Osteocyte (in vitro differentiated cells): ENCODE results near the gene MCM5. TPM values are rescaled to one million over a fixed set of nuclear protein-coding genes. Genes with fewer than 3 reads are reported as not detected.
"Not testable (repeated sequence)": the region's sequence is repeated elsewhere in the genome, so short reads cannot be mapped to it uniquely, and the experiment has no call there.

Experiments used
- DNase-seq: peaks from one replicate; pipeline ENCODE4 v3.0.0; 2021; ENCODE audit warnings: mixed read lengths; ENCODE audit not compliant: unreplicated experiment; ENCODE audit errors: extremely low spot score
- H3K27ac Mint-ChIP-seq: one replicate; pipeline ENCODE4 v1.8.0; 2021; ENCODE audit warnings: mild to moderate bottlenecking, mixed read lengths; ENCODE audit not compliant: unreplicated experiment
- H3K27me3 Mint-ChIP-seq: one replicate; pipeline ENCODE4 v1.8.0; 2021; ENCODE audit warnings: mixed read lengths; ENCODE audit not compliant: unreplicated experiment
- H3K36me3 Mint-ChIP-seq: one replicate; pipeline ENCODE4 v1.8.0; 2021; ENCODE audit warnings: mixed read lengths; ENCODE audit not compliant: unreplicated experiment
- H3K4me1 Mint-ChIP-seq: one replicate; pipeline ENCODE4 v1.8.0; 2021; ENCODE audit warnings: mixed read lengths; ENCODE audit not compliant: unreplicated experiment
- H3K4me3 Mint-ChIP-seq: one replicate; pipeline ENCODE4 v1.8.0; 2021; ENCODE audit warnings: mild to moderate bottlenecking, moderate library complexity, mixed read lengths; ENCODE audit not compliant: unreplicated experiment
- H3K9me3 Mint-ChIP-seq: one replicate; pipeline ENCODE4 v1.8.0; 2021; ENCODE audit warnings: mixed read lengths; ENCODE audit not compliant: unreplicated experiment
- CTCF ChIP-seq: fragments of 200-600 bp; sonication (generic); IDR thresholded peaks from 2 replicates; pipeline ENCODE4 v1.5.0; 2021; ENCODE audit warnings: antibody characterized with exemption, mild to moderate bottlenecking, moderate library complexity
- total RNA-seq: library from RNA; stranded (reverse); gene quantifications from 2 replicates; pipeline ENCODE4 v1.2.1, GENCODE V29; 2021

Gene MCM5
- total RNA-seq, 1 donor from 2014 or later = 28.5 TPM

GRCh38 chr22:35394011-35394312 lies 6.0 kb upstream of the MCM5 start:
- TF ChIP-seq CTCF = no peak
- H3K36me3 Mint-ChIP-seq = peaks cover 23% of the 10 kb centered on the region
- no peak for DNase-seq
- peaks cover 11% of the 10 kb centered on the region for H3K4me1 Mint-ChIP-seq
- H3K27me3 Mint-ChIP-seq = no peaks in the 10 kb centered on the region
- H3K27ac Mint-ChIP-seq = no peak overlapping the region
- no peaks in the 10 kb centered on the region for H3K9me3 Mint-ChIP-seq
- no peak overlapping the region for H3K4me3 Mint-ChIP-seq

DNA sequence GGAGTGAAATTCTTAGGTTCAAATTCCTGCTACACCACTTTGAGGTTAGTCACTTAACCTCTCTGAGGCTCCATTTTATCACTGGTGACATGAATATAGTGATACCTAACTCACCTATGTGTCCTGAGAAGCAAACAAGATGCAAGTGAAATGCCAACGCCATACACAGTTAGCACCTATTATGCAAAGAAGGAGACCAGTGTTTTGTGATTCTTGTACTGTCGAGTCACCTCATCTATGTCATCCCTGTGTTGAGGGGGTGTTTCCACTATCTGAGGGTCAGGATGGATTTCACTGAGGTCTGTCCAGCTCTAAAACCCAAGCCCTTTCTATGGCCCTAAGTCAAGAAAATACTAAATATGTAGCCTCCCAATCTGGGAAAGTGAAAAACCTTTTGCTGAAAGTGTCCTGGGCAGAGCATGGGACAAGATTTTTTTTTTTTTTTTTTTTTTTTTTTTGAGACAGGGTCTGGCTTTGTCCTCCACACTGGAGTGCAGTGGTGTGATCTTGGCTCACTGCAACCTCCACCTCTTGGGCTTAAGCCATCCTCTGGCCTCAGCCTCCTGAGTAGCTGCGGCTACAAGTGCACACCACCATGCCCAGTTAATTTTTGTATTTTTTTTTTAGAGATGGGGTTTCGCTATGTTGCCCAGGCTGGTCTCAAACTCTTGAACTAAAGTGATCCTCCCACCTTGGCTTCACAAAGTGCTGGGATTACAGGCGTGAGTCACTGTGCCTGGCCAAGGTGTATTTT lies 5.0 kb upstream of the MCM5 start:
- H3K4me3 Mint-ChIP-seq = no peak overlapping the region
- H3K27me3 Mint-ChIP-seq = no peaks in the 10 kb centered on the region
- no peak overlapping the region for H3K27ac Mint-ChIP-seq

DNA sequence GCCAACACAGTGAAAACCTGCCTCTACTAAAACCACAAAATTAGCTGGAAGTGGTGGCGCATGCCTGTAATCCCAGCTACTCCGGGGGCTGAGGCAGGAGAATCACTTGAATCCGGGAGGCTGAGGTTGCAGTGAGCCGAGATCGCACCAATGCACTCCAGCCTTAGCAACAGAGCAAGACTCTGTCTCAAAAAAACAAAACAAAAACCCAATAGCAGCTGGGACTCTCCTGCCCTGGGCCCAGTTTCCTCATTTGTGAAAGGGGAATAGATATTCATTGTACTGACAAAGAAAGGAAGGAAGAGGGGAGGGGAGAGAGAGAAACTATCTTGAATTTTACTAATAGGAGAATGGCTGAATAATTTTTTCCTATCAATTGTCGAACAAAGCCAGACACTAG lies 3.3 kb upstream of the MCM5 start:
- not testable (repeated sequence) for H3K27me3 Mint-ChIP-seq, H3K4me3 Mint-ChIP-seq, H3K27ac Mint-ChIP-seq, DNase-seq, H3K9me3 Mint-ChIP-seq
- peaks cover 15% of the 10 kb centered on the region for H3K36me3 Mint-ChIP-seq
- peaks cover 26% of the 10 kb centered on the region for H3K4me1 Mint-ChIP-seq

More for the DNA sequence above, 5.0 kb upstream of the MCM5 start:
- no peak for DNase-seq
- Mint-ChIP-seq H3K9me3 (no peaks in the 10 kb centered on the region), H3K4me1 (peaks cover 18% of the 10 kb centered on the region), H3K36me3 (peaks cover 18% of the 10 kb centered on the region)
- no peak for TF ChIP-seq CTCF

DNA sequence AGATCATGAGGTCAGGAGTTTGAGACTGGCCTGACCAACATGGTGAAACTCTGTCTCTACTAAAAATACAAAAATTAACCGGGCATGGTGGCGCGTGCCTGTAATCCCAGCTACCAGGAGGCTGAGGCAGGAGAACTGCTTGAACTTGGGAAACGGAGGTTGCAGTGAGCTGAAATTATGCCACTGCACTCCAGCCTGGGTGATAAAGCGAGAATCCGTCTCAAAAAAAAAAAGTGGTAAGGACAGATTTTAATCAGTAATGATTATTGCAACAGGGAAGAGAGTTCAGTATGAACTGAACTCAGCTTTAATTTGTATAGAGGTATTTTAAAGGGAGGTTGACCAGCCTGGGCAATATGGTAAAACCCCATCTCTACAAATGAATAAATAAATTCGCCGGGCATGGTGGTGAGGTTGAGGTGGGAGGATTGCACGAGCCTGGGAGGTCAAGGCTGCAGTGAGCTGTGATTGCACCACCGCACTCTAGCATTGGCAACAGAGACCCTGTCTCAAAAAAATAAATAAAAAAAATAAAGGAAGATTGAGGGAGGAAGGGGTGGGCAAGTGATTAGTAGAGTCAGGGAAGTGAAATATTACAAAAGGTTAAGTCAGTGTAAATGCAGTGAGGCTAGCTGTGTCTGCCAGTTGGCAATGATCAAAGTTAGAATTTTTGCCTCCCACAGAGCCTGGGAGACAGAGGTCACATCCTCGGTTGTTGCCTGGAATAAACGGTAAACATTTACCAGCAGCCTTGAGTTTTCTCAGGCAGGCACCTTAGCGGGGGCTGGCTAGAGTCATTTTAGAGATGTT lies 2.6 kb upstream of the MCM5 start:
- no peak for TF ChIP-seq CTCF
- no peak overlapping the region for H3K27ac Mint-ChIP-seq
- H3K36me3 Mint-ChIP-seq = peaks cover 15% of the 10 kb centered on the region
- H3K4me3 Mint-ChIP-seq = no peak overlapping the region
- DNase-seq = no peak
- H3K9me3 Mint-ChIP-seq = no peaks in the 10 kb centered on the region
- H3K4me1 Mint-ChIP-seq = peaks cover 26% of the 10 kb centered on the region
- H3K27me3 Mint-ChIP-seq = no peaks in the 10 kb centered on the region

DNA sequence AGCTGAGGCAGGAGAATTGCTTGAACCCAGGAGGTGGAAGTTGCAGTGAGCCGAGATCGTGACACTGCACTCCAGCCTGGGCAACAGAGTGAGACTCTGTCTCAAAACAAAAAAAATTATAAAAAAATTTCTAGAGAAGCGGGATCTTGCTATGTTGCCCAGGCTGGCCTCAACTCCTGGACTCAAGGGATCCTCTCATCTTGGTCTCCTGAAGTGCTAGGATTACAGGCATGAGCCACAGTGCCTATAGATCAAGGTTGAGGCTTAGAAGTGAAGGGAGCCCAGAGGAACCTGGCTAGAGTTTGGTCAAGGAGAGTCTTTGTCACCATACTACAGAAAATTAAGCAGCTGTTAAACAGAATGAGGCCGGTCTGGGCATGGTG lies 1.4 kb upstream of the MCM5 start:
- Mint-ChIP-seq H3K27me3 (no peaks in the 10 kb centered on the region), H3K9me3 (no peaks in the 10 kb centered on the region), H3K27ac (peak overlapping the region; percentile 87), H3K4me1 (peaks cover 26% of the 10 kb centered on the region), H3K36me3 (peaks cover 8% of the 10 kb centered on the region), H3K4me3 (peak overlapping the region; percentile 98)
- DNase-seq = no peak
- TF ChIP-seq CTCF = no peak
